HFF-Myc (cell line): ENCODE results near the gene C5orf15.
"Not testable (repeated sequence)": the region's sequence is repeated elsewhere in the genome, so short reads cannot be mapped to it uniquely, and the experiment has no call there.

ENCODE experiments used
- DNase-seq: peaks from one replicate; pipeline ENCODE4 v3.0.0-alpha.2; 2011; ENCODE audit warnings: low read depth; ENCODE audit errors: extremely low read depth
- H3K4me3 ChIP-seq: replicated peaks from 2 replicates; pipeline ENCODE4 v1.5.1; 2011; ENCODE audit warnings: low read depth, mild to moderate bottlenecking, control low read depth, low read length
- TF ChIP-seq, protein P1 (sequence below): IDR thresholded peaks from 2 replicates; pipeline ENCODE4 v1.5.1; 2012; ENCODE audit warnings: mild to moderate bottlenecking, low read depth, low read length, control low read depth; ENCODE audit errors: missing control alignments

C5orf15 gene

DNA sequence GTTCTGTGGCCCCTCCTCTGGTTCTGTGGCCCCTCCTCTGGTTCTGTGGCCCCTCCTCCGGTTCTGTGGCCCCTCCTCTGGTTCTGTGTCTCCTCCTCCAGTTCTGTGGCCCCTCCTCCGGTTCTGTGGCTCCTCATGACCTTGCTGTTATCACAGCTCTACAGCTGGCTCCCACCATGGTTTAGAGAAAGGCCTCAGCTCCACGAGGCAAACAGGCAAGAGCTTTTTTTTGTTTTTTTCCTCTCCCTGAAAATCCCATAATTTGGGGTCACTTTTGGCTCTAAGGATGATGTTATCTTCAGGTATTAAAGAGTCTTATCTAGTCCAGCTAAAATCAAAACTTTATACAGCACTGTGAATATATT, 31.8 kb downstream of the C5orf15 start:
- no peak overlapping the region for H3K4me3 ChIP-seq
- TF ChIP-seq, protein P1, sequence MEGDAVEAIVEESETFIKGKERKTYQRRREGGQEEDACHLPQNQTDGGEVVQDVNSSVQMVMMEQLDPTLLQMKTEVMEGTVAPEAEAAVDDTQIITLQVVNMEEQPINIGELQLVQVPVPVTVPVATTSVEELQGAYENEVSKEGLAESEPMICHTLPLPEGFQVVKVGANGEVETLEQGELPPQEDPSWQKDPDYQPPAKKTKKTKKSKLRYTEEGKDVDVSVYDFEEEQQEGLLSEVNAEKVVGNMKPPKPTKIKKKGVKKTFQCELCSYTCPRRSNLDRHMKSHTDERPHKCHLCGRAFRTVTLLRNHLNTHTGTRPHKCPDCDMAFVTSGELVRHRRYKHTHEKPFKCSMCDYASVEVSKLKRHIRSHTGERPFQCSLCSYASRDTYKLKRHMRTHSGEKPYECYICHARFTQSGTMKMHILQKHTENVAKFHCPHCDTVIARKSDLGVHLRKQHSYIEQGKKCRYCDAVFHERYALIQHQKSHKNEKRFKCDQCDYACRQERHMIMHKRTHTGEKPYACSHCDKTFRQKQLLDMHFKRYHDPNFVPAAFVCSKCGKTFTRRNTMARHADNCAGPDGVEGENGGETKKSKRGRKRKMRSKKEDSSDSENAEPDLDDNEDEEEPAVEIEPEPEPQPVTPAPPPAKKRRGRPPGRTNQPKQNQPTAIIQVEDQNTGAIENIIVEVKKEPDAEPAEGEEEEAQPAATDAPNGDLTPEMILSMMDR = no peak
- DNase-seq = no peak

DNA sequence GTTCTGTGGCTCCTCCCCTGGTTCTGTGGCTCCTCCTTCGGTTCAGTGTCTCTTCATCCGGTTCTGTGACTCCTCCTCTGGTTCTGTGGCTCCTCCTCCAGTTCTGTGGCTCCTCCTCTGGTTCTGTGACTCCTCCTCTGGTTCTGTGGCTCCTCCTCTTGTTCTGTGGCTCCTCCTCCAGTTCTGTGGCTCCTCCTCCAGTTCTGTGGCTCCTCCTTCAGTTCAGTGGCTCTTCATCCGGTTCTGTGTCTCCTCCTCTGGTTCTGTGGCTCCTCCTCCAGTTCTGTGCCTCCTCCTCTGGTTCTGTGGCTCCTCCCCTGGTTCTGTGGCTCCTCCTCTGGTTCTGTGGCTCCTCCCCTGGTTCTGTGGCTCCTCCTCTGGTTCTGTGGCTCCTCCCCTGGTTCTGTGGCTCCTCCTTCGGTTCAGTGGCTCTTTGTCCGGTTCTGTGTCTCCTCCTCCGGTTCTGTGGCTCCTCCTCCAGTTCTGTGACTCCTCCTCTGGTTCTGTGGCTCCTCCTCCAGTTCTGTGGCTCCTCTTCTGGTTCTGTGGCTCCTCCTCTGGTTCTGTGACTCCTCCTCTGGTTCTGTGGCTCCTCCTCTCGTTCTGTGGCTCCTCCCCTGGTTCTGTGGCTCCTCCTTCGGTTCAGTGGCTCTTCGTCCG, 32.3 kb downstream of the C5orf15 start:
- DNase-seq, H3K4me3 ChIP-seq: not testable (repeated sequence)

DNA sequence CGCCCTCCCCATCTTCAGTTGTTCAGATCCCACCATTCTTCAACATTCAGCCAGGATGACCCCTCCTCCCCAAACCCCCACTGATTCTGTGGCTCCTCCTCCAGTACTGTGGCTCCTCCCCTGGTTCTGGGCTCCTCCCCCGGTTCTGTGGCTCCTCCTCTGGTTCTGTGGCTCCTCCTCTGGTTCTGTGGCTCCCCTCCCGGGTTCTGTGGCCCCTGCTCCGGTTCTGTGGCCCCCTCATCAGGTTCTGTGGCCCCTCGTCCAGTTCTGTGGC, 32.8 kb downstream of the C5orf15 start:
- DNase-seq = no peak
- TF ChIP-seq, protein P1 = no peak
- H3K4me3 ChIP-seq = no peak overlapping the region

DNA sequence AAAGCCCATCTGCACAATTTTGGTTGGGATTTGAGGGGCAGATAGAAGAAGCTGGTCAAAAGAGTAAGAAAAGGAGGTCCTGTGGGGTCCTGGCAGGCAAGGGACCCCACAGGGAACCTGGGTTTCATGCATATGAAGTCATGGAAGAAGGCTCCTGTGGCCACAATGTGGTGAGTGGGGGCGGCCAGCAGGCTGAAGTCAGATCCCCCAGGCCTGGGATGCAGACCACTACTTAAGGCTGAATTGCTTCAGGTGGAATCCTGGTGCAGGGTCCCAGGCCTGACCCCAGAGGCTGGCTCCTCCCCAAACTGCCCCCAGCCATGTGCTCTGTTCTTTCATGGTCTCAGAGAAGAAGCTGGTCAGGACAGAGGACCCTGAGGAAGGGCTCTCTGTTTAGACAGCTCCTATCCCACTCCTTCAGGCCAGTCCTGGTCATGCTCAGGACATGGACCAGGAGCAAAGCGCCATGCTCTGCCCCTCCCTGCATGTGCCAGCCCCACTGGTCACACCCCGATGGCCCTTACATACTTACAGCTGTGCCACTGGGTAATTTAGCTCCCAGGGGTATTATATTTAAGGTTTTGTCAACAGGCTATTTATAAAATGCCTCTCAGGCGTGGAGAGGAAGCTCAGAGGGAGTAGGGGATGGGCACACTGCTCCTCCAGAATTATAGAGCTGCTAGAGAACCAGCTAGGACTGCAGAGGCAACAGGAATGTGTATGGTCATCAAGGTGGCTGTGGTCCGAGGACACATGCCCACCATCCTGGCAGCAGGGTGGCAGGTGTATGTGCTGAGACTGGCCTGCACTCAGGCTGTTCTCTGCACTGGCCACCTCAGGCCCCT, 33.4 kb downstream of the C5orf15 start:
- DNase-seq = no peak
- H3K4me3 ChIP-seq = no peak overlapping the region
- TF ChIP-seq, protein P1 = no peak

DNA sequence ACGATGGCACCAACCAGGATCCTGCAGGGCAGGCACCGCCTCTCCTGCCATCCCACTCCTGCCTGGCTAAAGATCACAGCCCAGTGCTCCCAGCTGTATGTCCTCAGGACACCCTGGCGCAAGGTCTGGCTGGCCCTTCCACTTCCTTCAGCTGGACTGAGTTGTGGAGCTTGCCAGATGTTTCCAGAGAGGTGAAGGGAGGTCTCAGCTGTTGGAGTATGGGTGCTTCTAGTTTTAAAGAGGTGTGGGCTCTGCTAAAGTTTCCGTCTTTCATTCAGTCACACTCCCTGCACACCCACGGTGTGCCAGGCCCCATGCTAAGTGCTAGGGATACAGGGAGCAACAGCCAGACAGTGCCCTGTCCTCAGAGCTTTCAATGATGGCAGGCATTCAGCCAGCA, 34.1 kb downstream of the C5orf15 start:
- H3K4me3 ChIP-seq = no peak overlapping the region
- TF ChIP-seq, protein P1 = no peak
- no peak for DNase-seq

DNA sequence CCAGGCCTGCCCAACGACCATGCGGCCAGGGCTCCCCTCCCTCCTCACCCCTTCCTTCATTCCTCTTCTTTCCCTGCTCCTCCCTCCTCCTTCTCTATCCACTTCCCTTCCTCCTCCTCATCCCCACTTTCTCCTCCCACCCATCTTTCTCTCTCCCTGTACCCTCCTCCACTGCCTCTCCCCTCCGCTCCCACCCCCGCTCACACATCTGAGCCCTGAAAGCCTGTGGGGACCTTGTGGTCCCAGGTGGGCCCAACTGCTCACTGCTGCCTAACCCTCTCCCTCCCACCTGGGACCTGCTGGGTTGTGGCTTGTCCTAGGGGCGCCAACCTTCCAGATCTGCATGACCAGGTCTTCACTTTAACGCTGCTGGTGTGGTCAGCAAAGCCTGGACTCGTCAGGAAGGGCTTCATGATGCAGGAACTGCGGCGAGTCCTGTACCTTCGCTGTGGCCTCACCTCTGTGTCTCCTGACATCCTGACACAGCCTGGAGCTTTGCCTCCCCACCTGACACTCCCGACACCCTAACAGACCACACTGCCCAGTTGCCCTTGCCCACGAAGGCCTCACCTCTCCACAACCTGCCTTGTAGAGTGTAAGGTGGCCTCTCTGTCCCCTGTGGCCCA, 34.6 kb downstream of the C5orf15 start:
- TF ChIP-seq, protein P1 = no peak
- H3K4me3 ChIP-seq = no peak overlapping the region
- no peak for DNase-seq

DNA sequence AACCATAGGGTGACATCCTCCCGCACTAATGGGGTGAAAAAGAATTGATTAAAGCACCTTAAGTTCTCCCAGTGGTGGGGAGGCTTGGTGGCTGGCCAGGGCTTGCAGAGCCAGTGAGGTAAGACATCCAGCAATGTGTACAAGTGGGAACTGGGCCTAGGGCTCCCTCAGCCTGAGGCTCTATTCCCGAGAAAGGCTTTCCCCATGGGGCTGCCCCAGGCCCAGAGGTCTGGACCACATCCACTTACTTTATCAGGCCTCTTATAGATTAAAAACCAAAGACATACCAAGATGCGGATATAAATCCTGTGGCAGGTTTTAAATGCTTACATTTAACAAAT, 35.3 kb downstream of the C5orf15 start:
- TF ChIP-seq, protein P1 = no peak
- H3K4me3 ChIP-seq = no peak overlapping the region
- no peak for DNase-seq
